Measurements from ENCODE around the gene UBR4. TPM values are rescaled to one million over a fixed set of nuclear protein-coding genes. Genes with fewer than 3 reads are reported as not detected.

UBR4 gene
- polyA plus RNA-seq, 1 donor from 2014 or later: 49.7 TPM

DNA sequence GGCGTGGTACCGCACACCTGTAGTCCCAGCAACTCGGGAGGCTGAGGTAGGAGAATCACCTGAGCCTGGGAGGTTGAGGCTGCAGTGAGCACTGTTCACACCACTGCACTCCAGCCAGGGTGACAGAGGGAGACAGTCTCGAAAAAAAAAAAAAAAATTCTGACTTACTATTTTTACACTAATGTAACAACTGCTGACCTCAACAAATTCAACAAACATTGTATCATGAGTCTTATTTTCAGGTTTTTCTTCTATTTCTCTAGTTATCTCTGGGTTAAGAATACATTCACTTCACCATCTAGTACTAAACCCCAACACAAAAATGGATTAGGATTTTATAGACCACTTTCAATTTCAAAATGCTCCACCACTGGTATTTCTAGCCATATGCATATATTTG, 72.9 kb downstream of the UBR4 start:
- H2AFZ ChIP-seq (ENCODE audit: low read depth, low read length): no peak overlapping the region
- H3K9me2 ChIP-seq (ENCODE audit: insufficient read depth, low read length): no peaks in the 10 kb centered on the region
- H3K4me3 ChIP-seq (ENCODE audit: low read length): no peak overlapping the region
- H3K79me2 ChIP-seq (replicated peaks; ENCODE audit: insufficient read depth, low read length): no peaks in the 10 kb centered on the region
- no peaks in the 10 kb centered on the region for H4K20me1 ChIP-seq (ENCODE audit: insufficient read depth)
- peaks cover 26% of the 10 kb centered on the region for H3K36me3 ChIP-seq (ENCODE audit: insufficient read depth, low read length)
- TF ChIP-seq MXI1 (conservative IDR thresholded peaks at IDR 0.05; ENCODE audit: poor library complexity, severe bottlenecking): no peak
- no peak for TF ChIP-seq SMC3 (conservative IDR thresholded peaks at IDR 0.05; ENCODE audit: poor library complexity)
- TF ChIP-seq TAF1 (IDR thresholded peaks at IDR 0.05; ENCODE audit: low read depth): no peak
- TF ChIP-seq EP300 (conservative IDR thresholded peaks at IDR 0.05; ENCODE audit: poor library complexity, severe bottlenecking): no peak
- TF ChIP-seq, protein P1, sequence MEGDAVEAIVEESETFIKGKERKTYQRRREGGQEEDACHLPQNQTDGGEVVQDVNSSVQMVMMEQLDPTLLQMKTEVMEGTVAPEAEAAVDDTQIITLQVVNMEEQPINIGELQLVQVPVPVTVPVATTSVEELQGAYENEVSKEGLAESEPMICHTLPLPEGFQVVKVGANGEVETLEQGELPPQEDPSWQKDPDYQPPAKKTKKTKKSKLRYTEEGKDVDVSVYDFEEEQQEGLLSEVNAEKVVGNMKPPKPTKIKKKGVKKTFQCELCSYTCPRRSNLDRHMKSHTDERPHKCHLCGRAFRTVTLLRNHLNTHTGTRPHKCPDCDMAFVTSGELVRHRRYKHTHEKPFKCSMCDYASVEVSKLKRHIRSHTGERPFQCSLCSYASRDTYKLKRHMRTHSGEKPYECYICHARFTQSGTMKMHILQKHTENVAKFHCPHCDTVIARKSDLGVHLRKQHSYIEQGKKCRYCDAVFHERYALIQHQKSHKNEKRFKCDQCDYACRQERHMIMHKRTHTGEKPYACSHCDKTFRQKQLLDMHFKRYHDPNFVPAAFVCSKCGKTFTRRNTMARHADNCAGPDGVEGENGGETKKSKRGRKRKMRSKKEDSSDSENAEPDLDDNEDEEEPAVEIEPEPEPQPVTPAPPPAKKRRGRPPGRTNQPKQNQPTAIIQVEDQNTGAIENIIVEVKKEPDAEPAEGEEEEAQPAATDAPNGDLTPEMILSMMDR (IDR thresholded peaks at IDR 0.05; ENCODE audit: poor library complexity, severe bottlenecking): no peak
- TF ChIP-seq POLR2AphosphoS5 (IDR thresholded peaks at IDR 0.05): no peak
- no peak for TF ChIP-seq RAD21 (conservative IDR thresholded peaks at IDR 0.05)
- no peak for TF ChIP-seq EZH2 (IDR thresholded peaks at IDR 0.05; ENCODE audit: borderline replicate concordance, insufficient read depth, low read length, poor library complexity, severe bottlenecking)
- TF ChIP-seq, protein P2, sequence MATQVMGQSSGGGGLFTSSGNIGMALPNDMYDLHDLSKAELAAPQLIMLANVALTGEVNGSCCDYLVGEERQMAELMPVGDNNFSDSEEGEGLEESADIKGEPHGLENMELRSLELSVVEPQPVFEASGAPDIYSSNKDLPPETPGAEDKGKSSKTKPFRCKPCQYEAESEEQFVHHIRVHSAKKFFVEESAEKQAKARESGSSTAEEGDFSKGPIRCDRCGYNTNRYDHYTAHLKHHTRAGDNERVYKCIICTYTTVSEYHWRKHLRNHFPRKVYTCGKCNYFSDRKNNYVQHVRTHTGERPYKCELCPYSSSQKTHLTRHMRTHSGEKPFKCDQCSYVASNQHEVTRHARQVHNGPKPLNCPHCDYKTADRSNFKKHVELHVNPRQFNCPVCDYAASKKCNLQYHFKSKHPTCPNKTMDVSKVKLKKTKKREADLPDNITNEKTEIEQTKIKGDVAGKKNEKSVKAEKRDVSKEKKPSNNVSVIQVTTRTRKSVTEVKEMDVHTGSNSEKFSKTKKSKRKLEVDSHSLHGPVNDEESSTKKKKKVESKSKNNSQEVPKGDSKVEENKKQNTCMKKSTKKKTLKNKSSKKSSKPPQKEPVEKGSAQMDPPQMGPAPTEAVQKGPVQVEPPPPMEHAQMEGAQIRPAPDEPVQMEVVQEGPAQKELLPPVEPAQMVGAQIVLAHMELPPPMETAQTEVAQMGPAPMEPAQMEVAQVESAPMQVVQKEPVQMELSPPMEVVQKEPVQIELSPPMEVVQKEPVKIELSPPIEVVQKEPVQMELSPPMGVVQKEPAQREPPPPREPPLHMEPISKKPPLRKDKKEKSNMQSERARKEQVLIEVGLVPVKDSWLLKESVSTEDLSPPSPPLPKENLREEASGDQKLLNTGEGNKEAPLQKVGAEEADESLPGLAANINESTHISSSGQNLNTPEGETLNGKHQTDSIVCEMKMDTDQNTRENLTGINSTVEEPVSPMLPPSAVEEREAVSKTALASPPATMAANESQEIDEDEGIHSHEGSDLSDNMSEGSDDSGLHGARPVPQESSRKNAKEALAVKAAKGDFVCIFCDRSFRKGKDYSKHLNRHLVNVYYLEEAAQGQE (IDR thresholded peaks at IDR 0.05; ENCODE audit: borderline replicate concordance): no peak
- no peaks in the 10 kb centered on the region for H3K27me3 ChIP-seq (ENCODE audit: insufficient read depth, low read depth, low read length)
- no peaks in the 10 kb centered on the region for H3F3A ChIP-seq (ENCODE audit: insufficient read depth, low read length, poor library complexity, severe bottlenecking)
- H3K9me3 ChIP-seq (ENCODE audit: low read length): no peaks in the 10 kb centered on the region
- no peak overlapping the region for H3K27ac ChIP-seq (ENCODE audit: low read length)
- H3K9ac ChIP-seq (ENCODE audit: low read length): no peak overlapping the region
- no peak overlapping the region for H3K4me2 ChIP-seq (ENCODE audit: low read length)

GRCh38 chr1:19133360-19133759, 76.7 kb downstream of the UBR4 start:
- H3F3A ChIP-seq (ENCODE audit: insufficient read depth, low read length, poor library complexity, severe bottlenecking): no peaks in the 10 kb centered on the region
- no peak overlapping the region for H3K27ac ChIP-seq (ENCODE audit: low read length)
- peaks cover 18% of the 10 kb centered on the region for H3K36me3 ChIP-seq (ENCODE audit: insufficient read depth, low read length)
- no peaks in the 10 kb centered on the region for H3K27me3 ChIP-seq (ENCODE audit: insufficient read depth, low read depth, low read length)
- H3K9me2 ChIP-seq (ENCODE audit: insufficient read depth, low read length): no peaks in the 10 kb centered on the region
- H3K4me3 ChIP-seq (ENCODE audit: low read length): no peak overlapping the region
- no peaks in the 10 kb centered on the region for H3K79me2 ChIP-seq (replicated peaks; ENCODE audit: insufficient read depth, low read length)
- H2AFZ ChIP-seq (ENCODE audit: low read depth, low read length): no peak overlapping the region
- H3K4me2 ChIP-seq (ENCODE audit: low read length): no peak overlapping the region
- TF ChIP-seq MXI1 (conservative IDR thresholded peaks at IDR 0.05; ENCODE audit: poor library complexity, severe bottlenecking) (no peak), POLR2AphosphoS5 (IDR thresholded peaks at IDR 0.05) (no peak), TAF1 (IDR thresholded peaks at IDR 0.05; ENCODE audit: low read depth) (no peak), EZH2 (IDR thresholded peaks at IDR 0.05; ENCODE audit: borderline replicate concordance, insufficient read depth, low read length, poor library complexity, severe bottlenecking) (no peak), EP300 (conservative IDR thresholded peaks at IDR 0.05; ENCODE audit: poor library complexity, severe bottlenecking) (no peak), RAD21 (conservative IDR thresholded peaks at IDR 0.05) (no peak)
- TF ChIP-seq, protein P2 (IDR thresholded peaks at IDR 0.05; ENCODE audit: borderline replicate concordance): no peak
- TF ChIP-seq, protein P1 (IDR thresholded peaks at IDR 0.05; ENCODE audit: poor library complexity, severe bottlenecking): no peak
- H3K9ac ChIP-seq (ENCODE audit: low read length): no peak overlapping the region
- no peaks in the 10 kb centered on the region for H3K9me3 ChIP-seq (ENCODE audit: low read length)
- no peaks in the 10 kb centered on the region for H4K20me1 ChIP-seq (ENCODE audit: insufficient read depth)
